ENCODE results near the gene CDKAL1. TPM values are rescaled to one million over a fixed set of nuclear protein-coding genes. Genes with fewer than 3 reads are reported as not detected.

Gene CDKAL1
- total and polyA plus RNA-seq, 3 experiments from 2014 or later, result 26.7 to 30.2 (median 29.6) TPM

- Histone ChIP-seq H3K27me3 (ENCODE audit: insufficient read depth, low read length, poor library complexity, severe bottlenecking) (no peaks in the 10 kb centered on the region), H3K4me1 (ENCODE audit: insufficient read depth, low read length) (no peaks in the 10 kb centered on the region), H3K4me3 (ENCODE audit: low read length) (no peak overlapping the region), H3K36me3 (ENCODE audit: insufficient read depth, low read length) (no peaks in the 10 kb centered on the region), H3K27ac (ENCODE audit: low read depth, low read length) (no peak overlapping the region), H3K9me3 (ENCODE audit: low read length) (no peaks in the 10 kb centered on the region)
- H3K9me3 Mint-ChIP-seq, result peaks cover 0 to 2% (median 0%) of the 10 kb centered on the region in 5 donors
- no peaks in the 10 kb centered on the region for H3K27me3 Mint-ChIP-seq
- ChIA-PET POLR2A (no interaction called here), CTCF (no interaction called here)
- H3K4me3 Mint-ChIP-seq, result no peak overlapping the region
- no peak overlapping the region for H3K27ac Mint-ChIP-seq
- no peaks in the 10 kb centered on the region for H3K4me1 Mint-ChIP-seq
- peaks cover 4 to 22% (median 5%) of the 10 kb centered on the region in 3 donors for H3K36me3 Mint-ChIP-seq
- no peak for DNase-seq
These were observed 397.5 kb downstream of the CDKAL1 start for GRCh38 chr6:20931772-20932171.

GRCh38 chr6:20932284-20932683 is 398.0 kb downstream of the CDKAL1 start:
- Mint-ChIP-seq H3K4me1 (no peaks in the 10 kb centered on the region), H3K36me3 (peaks cover 4 to 26% (median 5%) of the 10 kb centered on the region in 3 donors), H3K9me3 (peaks cover 0 to 2% (median 0%) of the 10 kb centered on the region in 5 donors), H3K4me3 (no peak overlapping the region), H3K27me3 (no peaks in the 10 kb centered on the region), H3K27ac (no peak overlapping the region)
- no peak overlapping the region for H3K27ac ChIP-seq (ENCODE audit: low read depth, low read length)
- H3K4me3 ChIP-seq (ENCODE audit: low read length), result no peak overlapping the region
- H3K36me3 ChIP-seq (ENCODE audit: insufficient read depth, low read length), result no peaks in the 10 kb centered on the region
- no peak for DNase-seq
- no peaks in the 10 kb centered on the region for H3K9me3 ChIP-seq (ENCODE audit: low read length)
- ChIA-PET POLR2A (no interaction called here), CTCF (no interaction called here)
- H3K27me3 ChIP-seq (ENCODE audit: insufficient read depth, low read length, poor library complexity, severe bottlenecking), result no peaks in the 10 kb centered on the region
- no peaks in the 10 kb centered on the region for H3K4me1 ChIP-seq (ENCODE audit: insufficient read depth, low read length)

GRCh38 chr6:20933057-20933788 is 399.0 kb downstream of the CDKAL1 start:
- Mint-ChIP-seq H3K27ac (no peak overlapping the region), H3K36me3 (peaks cover 5 to 33% (median 7%) of the 10 kb centered on the region in 3 donors), H3K27me3 (no peaks in the 10 kb centered on the region), H3K4me3 (no peak overlapping the region), H3K4me1 (no peaks in the 10 kb centered on the region), H3K9me3 (peaks cover 0 to 2% (median 0%) of the 10 kb centered on the region in 5 donors)
- no peak for DNase-seq
- Histone ChIP-seq H3K4me3 (ENCODE audit: low read length) (no peak overlapping the region), H3K9me3 (ENCODE audit: low read length) (no peaks in the 10 kb centered on the region), H3K27me3 (ENCODE audit: insufficient read depth, low read length, poor library complexity, severe bottlenecking) (no peaks in the 10 kb centered on the region), H3K36me3 (ENCODE audit: insufficient read depth, low read length) (no peaks in the 10 kb centered on the region), H3K4me1 (ENCODE audit: insufficient read depth, low read length) (no peaks in the 10 kb centered on the region), H3K27ac (ENCODE audit: low read depth, low read length) (no peak overlapping the region)
- ChIA-PET CTCF (no interaction called here), POLR2A (no interaction called here)

- ChIA-PET POLR2A (no interaction called here), CTCF (no interaction called here)
These were observed 402.7 kb downstream of the CDKAL1 start for GRCh38 chr6:20936949-20937348.

GRCh38 chr6:20939161-20939775 is 405.0 kb downstream of the CDKAL1 start:
- Mint-ChIP-seq H3K36me3 (peaks cover 12 to 55% (median 28%) of the 10 kb centered on the region in 3 donors), H3K4me1 (peaks cover 0 to 2% (median 0%) of the 10 kb centered on the region in 3 donors), H3K4me3 (no peak overlapping the region), H3K9me3 (peaks cover 6 to 19% (median 18%) of the 10 kb centered on the region in 5 donors), H3K27ac (no peak overlapping the region), H3K27me3 (no peaks in the 10 kb centered on the region)
- no peaks in the 10 kb centered on the region for H3K9me3 ChIP-seq (ENCODE audit: low read length)
- H3K27me3 ChIP-seq (ENCODE audit: insufficient read depth, low read length, poor library complexity, severe bottlenecking), result no peaks in the 10 kb centered on the region
- no peaks in the 10 kb centered on the region for H3K4me1 ChIP-seq (ENCODE audit: insufficient read depth, low read length)
- ChIA-PET POLR2A (no interaction called here), CTCF (no interaction called here)
- DNase-seq, result no peak
- no peak overlapping the region for H3K27ac ChIP-seq (ENCODE audit: low read depth, low read length)
- H3K4me3 ChIP-seq (ENCODE audit: low read length), result no peak overlapping the region
- H3K36me3 ChIP-seq (ENCODE audit: insufficient read depth, low read length), result no peaks in the 10 kb centered on the region

More at GRCh38 chr6:20936949-20937348, 402.7 kb downstream of the CDKAL1 start:
- no peaks in the 10 kb centered on the region for H3K4me1 ChIP-seq (ENCODE audit: insufficient read depth, low read length)
- no peak overlapping the region for H3K4me3 ChIP-seq (ENCODE audit: low read length)
- Mint-ChIP-seq H3K4me3 (no peak overlapping the region), H3K27ac (no peak overlapping the region), H3K9me3 (peaks cover 0 to 7% (median 5%) of the 10 kb centered on the region in 5 donors), H3K27me3 (no peaks in the 10 kb centered on the region), H3K36me3 (peaks cover 8 to 39% (median 17%) of the 10 kb centered on the region in 3 donors), H3K4me1 (no peaks in the 10 kb centered on the region)
- no peaks in the 10 kb centered on the region for H3K27me3 ChIP-seq (ENCODE audit: insufficient read depth, low read length, poor library complexity, severe bottlenecking)
- no peak overlapping the region for H3K27ac ChIP-seq (ENCODE audit: low read depth, low read length)
- H3K36me3 ChIP-seq (ENCODE audit: insufficient read depth, low read length), result no peaks in the 10 kb centered on the region
- H3K9me3 ChIP-seq (ENCODE audit: low read length), result no peaks in the 10 kb centered on the region
- DNase-seq, result no peak

- Histone ChIP-seq H3K27ac (ENCODE audit: low read depth, low read length) (no peak overlapping the region), H3K36me3 (ENCODE audit: insufficient read depth, low read length) (no peaks in the 10 kb centered on the region), H3K4me3 (ENCODE audit: low read length) (no peak overlapping the region), H3K27me3 (ENCODE audit: insufficient read depth, low read length, poor library complexity, severe bottlenecking) (no peaks in the 10 kb centered on the region), H3K4me1 (ENCODE audit: insufficient read depth, low read length) (no peaks in the 10 kb centered on the region), H3K9me3 (ENCODE audit: low read length) (no peaks in the 10 kb centered on the region)
- peaks cover 0 to 13% (median 6%) of the 10 kb centered on the region in 3 donors for H3K4me1 Mint-ChIP-seq
- POLR2A ChIA-PET, result no interaction called here
- DNase-seq, result no peak
- no peaks in the 10 kb centered on the region for H3K27me3 Mint-ChIP-seq
- peaks cover 14 to 37% (median 21%) of the 10 kb centered on the region in 3 donors for H3K36me3 Mint-ChIP-seq
- no peak overlapping the region for H3K4me3 Mint-ChIP-seq
- CTCF ChIA-PET, result no interaction called here
- no peak overlapping the region for H3K27ac Mint-ChIP-seq
- peaks cover 6 to 19% (median 17%) of the 10 kb centered on the region in 5 donors for H3K9me3 Mint-ChIP-seq
These were observed 408.9 kb downstream of the CDKAL1 start for GRCh38 chr6:20943040-20943627.

GRCh38 chr6:20943922-20944321 is 409.7 kb downstream of the CDKAL1 start:
- DNase-seq, result no peak
- peaks cover 6 to 19% (median 17%) of the 10 kb centered on the region in 5 donors for H3K9me3 Mint-ChIP-seq
- Histone ChIP-seq H3K36me3 (ENCODE audit: insufficient read depth, low read length) (no peaks in the 10 kb centered on the region), H3K27me3 (ENCODE audit: insufficient read depth, low read length, poor library complexity, severe bottlenecking) (no peaks in the 10 kb centered on the region), H3K4me1 (ENCODE audit: insufficient read depth, low read length) (no peaks in the 10 kb centered on the region), H3K27ac (ENCODE audit: low read depth, low read length) (no peak overlapping the region), H3K9me3 (ENCODE audit: low read length) (no peaks in the 10 kb centered on the region), H3K4me3 (ENCODE audit: low read length) (no peak overlapping the region)
- H3K27ac Mint-ChIP-seq, result no peak overlapping the region
- no peaks in the 10 kb centered on the region for H3K27me3 Mint-ChIP-seq
- peaks cover 0 to 13% (median 6%) of the 10 kb centered on the region in 3 donors for H3K4me1 Mint-ChIP-seq
- ChIA-PET POLR2A (no interaction called here), CTCF (no interaction called here)
- H3K4me3 Mint-ChIP-seq, result no peak overlapping the region
- H3K36me3 Mint-ChIP-seq, result peaks cover 17 to 34% (median 21%) of the 10 kb centered on the region in 3 donors

GRCh38 chr6:20946022-20946421 is 411.8 kb downstream of the CDKAL1 start:
- Histone ChIP-seq H3K27ac (ENCODE audit: low read depth, low read length) (no peak overlapping the region), H3K4me1 (ENCODE audit: insufficient read depth, low read length) (no peaks in the 10 kb centered on the region), H3K9me3 (ENCODE audit: low read length) (no peaks in the 10 kb centered on the region), H3K36me3 (ENCODE audit: insufficient read depth, low read length) (no peaks in the 10 kb centered on the region), H3K4me3 (ENCODE audit: low read length) (no peak overlapping the region), H3K27me3 (ENCODE audit: insufficient read depth, low read length, poor library complexity, severe bottlenecking) (no peaks in the 10 kb centered on the region)
- ChIA-PET POLR2A (no interaction called here), CTCF (no interaction called here)
- Mint-ChIP-seq H3K4me3 (no peak overlapping the region), H3K27ac (no peak overlapping the region), H3K36me3 (peaks cover 17 to 34% (median 19%) of the 10 kb centered on the region in 3 donors), H3K27me3 (no peaks in the 10 kb centered on the region), H3K4me1 (peaks cover 0 to 13% (median 6%) of the 10 kb centered on the region in 3 donors), H3K9me3 (peaks cover 6 to 19% (median 15%) of the 10 kb centered on the region in 5 donors)
- DNase-seq, result no peak

All from CD8-positive, alpha-beta memory T cell (primary cell).